ENCODE measurements around the gene RFPL4A. TPM values are rescaled to one million over a fixed set of nuclear protein-coding genes. Genes with fewer than 3 reads are reported as not detected.

The RFPL4A gene
- total RNA-seq, 1 donor from 2014 or later = 0.43 TPM

DNA sequence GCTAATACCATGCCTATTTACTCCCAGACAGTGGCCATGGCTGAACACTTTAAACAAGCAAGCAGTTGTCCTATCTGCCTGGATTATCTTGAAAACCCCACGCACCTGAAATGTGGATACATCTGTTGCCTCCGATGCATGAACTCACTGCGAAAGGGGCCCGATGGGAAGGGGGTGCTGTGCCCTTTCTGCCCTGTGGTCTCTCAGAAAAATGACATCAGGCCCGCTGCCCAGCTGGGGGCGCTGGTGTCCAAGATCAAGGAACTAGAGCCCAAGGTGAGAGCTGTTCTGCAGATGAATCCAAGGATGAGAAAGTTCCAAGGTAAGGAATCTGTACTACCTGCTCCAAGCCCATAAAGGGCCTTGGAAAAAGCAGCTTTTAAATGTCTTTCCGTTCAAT lies 18.6 kb downstream of the RFPL4A start:
- no peak overlapping the region for H3K9ac ChIP-seq (ENCODE audit: low read length)
- H3K4me1 ChIP-seq (ENCODE audit: insufficient read depth, low read length) = no peaks in the 10 kb centered on the region
- no peaks in the 10 kb centered on the region for H3K79me2 ChIP-seq (ENCODE audit: insufficient read depth, low read length)
- Mint-ChIP-seq H3K27me3 (ENCODE audit: low read depth, unreplicated experiment) (no peaks in the 10 kb centered on the region), H3K36me3 (ENCODE audit: low read depth, unreplicated experiment) (no peaks in the 10 kb centered on the region), H3K27ac (ENCODE audit: unreplicated experiment) (no peak overlapping the region), H3K4me3 (ENCODE audit: unreplicated experiment) (no peak overlapping the region), H3K9me3 (ENCODE audit: unreplicated experiment) (peaks cover 15% of the 10 kb centered on the region), H3K4me1 (ENCODE audit: low read depth, unreplicated experiment) (no peaks in the 10 kb centered on the region)
- no peak overlapping the region for H3K27ac ChIP-seq (ENCODE audit: low read depth, low read length)
- FAIRE-seq (no peak), DNase-seq (ENCODE audit: low read depth) (no peak)
- no peaks in the 10 kb centered on the region for H3K27me3 ChIP-seq (ENCODE audit: insufficient read depth, low read length)
- H3K4me2 ChIP-seq (ENCODE audit: low read length) = no peak overlapping the region
- TF ChIP-seq, protein P1, sequence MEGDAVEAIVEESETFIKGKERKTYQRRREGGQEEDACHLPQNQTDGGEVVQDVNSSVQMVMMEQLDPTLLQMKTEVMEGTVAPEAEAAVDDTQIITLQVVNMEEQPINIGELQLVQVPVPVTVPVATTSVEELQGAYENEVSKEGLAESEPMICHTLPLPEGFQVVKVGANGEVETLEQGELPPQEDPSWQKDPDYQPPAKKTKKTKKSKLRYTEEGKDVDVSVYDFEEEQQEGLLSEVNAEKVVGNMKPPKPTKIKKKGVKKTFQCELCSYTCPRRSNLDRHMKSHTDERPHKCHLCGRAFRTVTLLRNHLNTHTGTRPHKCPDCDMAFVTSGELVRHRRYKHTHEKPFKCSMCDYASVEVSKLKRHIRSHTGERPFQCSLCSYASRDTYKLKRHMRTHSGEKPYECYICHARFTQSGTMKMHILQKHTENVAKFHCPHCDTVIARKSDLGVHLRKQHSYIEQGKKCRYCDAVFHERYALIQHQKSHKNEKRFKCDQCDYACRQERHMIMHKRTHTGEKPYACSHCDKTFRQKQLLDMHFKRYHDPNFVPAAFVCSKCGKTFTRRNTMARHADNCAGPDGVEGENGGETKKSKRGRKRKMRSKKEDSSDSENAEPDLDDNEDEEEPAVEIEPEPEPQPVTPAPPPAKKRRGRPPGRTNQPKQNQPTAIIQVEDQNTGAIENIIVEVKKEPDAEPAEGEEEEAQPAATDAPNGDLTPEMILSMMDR (IDR thresholded peaks at IDR 0.05; ENCODE audit: insufficient read depth, low read depth, low read length) = no peak
- TF ChIP-seq EZH2 (IDR thresholded peaks at IDR 0.05; ENCODE audit: insufficient read depth, low read length) = no peak
- no peak overlapping the region for H3K4me3 ChIP-seq (ENCODE audit: insufficient read depth, low read depth, low read length)
- no peaks in the 10 kb centered on the region for H4K20me1 ChIP-seq (ENCODE audit: insufficient read depth, low read length)
- no peak overlapping the region for H2AFZ ChIP-seq (ENCODE audit: low read depth, low read length)
- no peaks in the 10 kb centered on the region for H3K9me3 ChIP-seq (ENCODE audit: insufficient read depth, low read depth, low read length)
- no peaks in the 10 kb centered on the region for H3K36me3 ChIP-seq (ENCODE audit: insufficient read depth, low read length)

DNA sequence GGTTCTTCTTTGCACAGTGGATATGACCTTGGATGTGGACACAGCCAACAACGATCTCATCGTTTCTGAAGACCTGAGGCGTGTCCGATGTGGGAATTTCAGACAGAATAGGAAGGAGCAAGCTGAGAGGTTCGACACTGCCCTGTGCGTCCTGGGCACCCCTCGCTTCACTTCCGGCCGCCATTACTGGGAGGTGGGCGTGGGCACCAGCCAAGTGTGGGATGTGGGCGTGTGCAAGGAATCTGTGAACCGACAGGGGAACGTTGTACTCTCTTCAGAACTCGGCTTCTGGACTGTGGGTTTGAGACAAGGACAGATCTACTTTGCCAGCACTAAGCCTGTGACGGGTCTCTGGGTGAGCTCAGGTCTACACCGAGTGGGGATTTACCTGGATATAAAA lies 19.4 kb downstream of the RFPL4A start:
- no peaks in the 10 kb centered on the region for H3K36me3 Mint-ChIP-seq (ENCODE audit: low read depth, unreplicated experiment)
- no peaks in the 10 kb centered on the region for H3K27me3 ChIP-seq (ENCODE audit: insufficient read depth, low read length)
- DNase-seq (ENCODE audit: low read depth) (no peak), FAIRE-seq (no peak)
- peaks cover 18% of the 10 kb centered on the region for H3K9me3 Mint-ChIP-seq (ENCODE audit: unreplicated experiment)
- no peak overlapping the region for H3K4me2 ChIP-seq (ENCODE audit: low read length)
- no peak for TF ChIP-seq EZH2 (IDR thresholded peaks at IDR 0.05; ENCODE audit: insufficient read depth, low read length)
- TF ChIP-seq, protein P1 (IDR thresholded peaks at IDR 0.05; ENCODE audit: insufficient read depth, low read depth, low read length) = no peak
- no peak overlapping the region for H3K27ac ChIP-seq (ENCODE audit: low read depth, low read length)
- H2AFZ ChIP-seq (ENCODE audit: low read depth, low read length) = no peak overlapping the region
- no peak overlapping the region for H3K4me3 ChIP-seq (ENCODE audit: insufficient read depth, low read depth, low read length)
- no peak overlapping the region for H3K4me3 Mint-ChIP-seq (ENCODE audit: unreplicated experiment)
- H3K4me1 ChIP-seq (ENCODE audit: insufficient read depth, low read length) = no peaks in the 10 kb centered on the region
- H4K20me1 ChIP-seq (ENCODE audit: insufficient read depth, low read length) = no peaks in the 10 kb centered on the region
- no peaks in the 10 kb centered on the region for H3K27me3 Mint-ChIP-seq (ENCODE audit: low read depth, unreplicated experiment)
- no peaks in the 10 kb centered on the region for H3K36me3 ChIP-seq (ENCODE audit: insufficient read depth, low read length)
- no peak overlapping the region for H3K9ac ChIP-seq (ENCODE audit: low read length)
- no peaks in the 10 kb centered on the region for H3K79me2 ChIP-seq (ENCODE audit: insufficient read depth, low read length)
- no peaks in the 10 kb centered on the region for H3K4me1 Mint-ChIP-seq (ENCODE audit: low read depth, unreplicated experiment)
- H3K9me3 ChIP-seq (ENCODE audit: insufficient read depth, low read depth, low read length) = no peaks in the 10 kb centered on the region
- H3K27ac Mint-ChIP-seq (ENCODE audit: unreplicated experiment) = no peak overlapping the region

DNA sequence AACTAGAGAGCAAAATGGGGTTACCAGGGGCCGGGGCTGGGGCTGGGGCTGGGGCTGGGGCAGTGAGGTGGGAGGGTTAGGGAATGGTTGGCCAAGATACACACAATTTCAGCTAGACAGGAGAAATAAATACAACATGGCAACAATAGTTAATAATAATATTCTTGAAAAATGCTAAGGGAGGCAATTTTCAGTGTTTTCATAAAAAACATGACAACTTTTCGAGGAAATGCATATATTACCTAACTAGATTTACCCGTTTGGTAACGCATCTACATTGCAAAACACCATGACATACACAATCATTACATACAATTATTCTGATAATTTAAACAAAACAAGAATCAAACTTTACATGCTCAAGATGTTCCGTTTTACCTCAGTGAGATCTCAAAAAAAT lies 22.2 kb downstream of the RFPL4A start:
- no peak overlapping the region for H3K4me3 ChIP-seq (ENCODE audit: insufficient read depth, low read depth, low read length)
- no peak overlapping the region for H3K9ac ChIP-seq (ENCODE audit: low read length)
- H3K4me1 ChIP-seq (ENCODE audit: insufficient read depth, low read length) = no peaks in the 10 kb centered on the region
- Mint-ChIP-seq H3K27me3 (ENCODE audit: low read depth, unreplicated experiment) (no peaks in the 10 kb centered on the region), H3K4me3 (ENCODE audit: unreplicated experiment) (no peak overlapping the region), H3K9me3 (ENCODE audit: unreplicated experiment) (peaks cover 22% of the 10 kb centered on the region), H3K27ac (ENCODE audit: unreplicated experiment) (no peak overlapping the region), H3K36me3 (ENCODE audit: low read depth, unreplicated experiment) (no peaks in the 10 kb centered on the region), H3K4me1 (ENCODE audit: low read depth, unreplicated experiment) (no peaks in the 10 kb centered on the region)
- FAIRE-seq = no peak
- H4K20me1 ChIP-seq (ENCODE audit: insufficient read depth, low read length) = no peaks in the 10 kb centered on the region
- H3K27ac ChIP-seq (ENCODE audit: low read depth, low read length) = no peak overlapping the region
- no peaks in the 10 kb centered on the region for H3K79me2 ChIP-seq (ENCODE audit: insufficient read depth, low read length)
- no peak overlapping the region for H3K4me2 ChIP-seq (ENCODE audit: low read length)
- no peaks in the 10 kb centered on the region for H3K9me3 ChIP-seq (ENCODE audit: insufficient read depth, low read depth, low read length)
- no peak for DNase-seq (ENCODE audit: low read depth)
- H2AFZ ChIP-seq (ENCODE audit: low read depth, low read length) = no peak overlapping the region
- TF ChIP-seq, protein P1 (IDR thresholded peaks at IDR 0.05; ENCODE audit: insufficient read depth, low read depth, low read length) = no peak
- TF ChIP-seq EZH2 (IDR thresholded peaks at IDR 0.05; ENCODE audit: insufficient read depth, low read length) = no peak
- no peaks in the 10 kb centered on the region for H3K27me3 ChIP-seq (ENCODE audit: insufficient read depth, low read length)
- no peaks in the 10 kb centered on the region for H3K36me3 ChIP-seq (ENCODE audit: insufficient read depth, low read length)
